Measurements from ENCODE around the gene LPIN1. TPM values are rescaled to one million over a fixed set of nuclear protein-coding genes. Genes with fewer than 3 reads are reported as not detected.

Gene LPIN1
- total and polyA plus RNA-seq, 2 donors (not counting 1 experiment from before 2014, with no cell fraction given): 36.3 to 99.1 TPM

- peak overlapping the region; percentile 1 for H3K9ac ChIP-seq (ENCODE audit: low read length)
Measured at GRCh38 chr2:11744631-11745394, 1.6 kb upstream of the LPIN1 start.

More at GRCh38 chr2:11744631-11745394, 1.6 kb upstream of the LPIN1 start:
- Histone ChIP-seq H4K20me1 (ENCODE audit: control insufficient read depth, insufficient read depth, low read length, poor library complexity, severe bottlenecking) (peaks cover 23% of the 10 kb centered on the region), H3K9me3 (ENCODE audit: control extremely low read depth in 1 of 3, control insufficient read depth in 2 of 3, insufficient read depth in 1 of 3, low read length in 2 of 3) (no peaks in the 10 kb centered on the region), H3K36me3 (replicated peaks in 1 of 2; ENCODE audit: control extremely low read depth in 1 of 2, control insufficient read depth in 1 of 2, extremely low read depth in 1 of 2, insufficient read depth in 2 of 2, low read length in 1 of 2) (no peaks in the 10 kb centered on the region), H3K4me1 (ENCODE audit: control insufficient read depth in 2 of 2, insufficient read depth in 2 of 2, low read length in 2 of 2) (peaks cover 45 to 60% of the 10 kb centered on the region in 2 donors), H3K4me2 (replicated peaks; ENCODE audit: low read depth, low read length, poor library complexity, severe bottlenecking) (peak overlapping the region; percentile 43), H3K4me3 (ENCODE audit: control extremely low read depth in 1 of 5, extremely low read depth in 1 of 5, insufficient read depth in 1 of 5, low read depth in 2 of 5, low read length in 4 of 5) (no peak overlapping the region), H3K27me3 (replicated peaks in 1 of 4; ENCODE audit: control extremely low read depth in 1 of 4, control insufficient read depth in 3 of 4, insufficient read depth in 4 of 4, low read length in 3 of 4) (no peaks in the 10 kb centered on the region), H2AFZ (ENCODE audit: insufficient read depth, low read depth, low read length, poor library complexity, severe bottlenecking) (peak overlapping the region; percentile 26), H3K79me2 (ENCODE audit: control insufficient read depth, insufficient read depth, low read length) (peaks cover 55% of the 10 kb centered on the region), H3K27ac (ENCODE audit: low read length in 2 of 2) (no peak overlapping the region)
- POLR2A ChIA-PET: interaction anchor here (1.6 kb wide), 1 partner anchor 9 kb away, joined by 7 read pairs; no protein-coding TSS in a partner anchor
- peaks cover 57% of the 10 kb centered on the region for H3K4me1 Mint-ChIP-seq
- ATAC-seq (ENCODE audit: low read depth) (no peak), DNase-seq (peak; percentile 65)
- TF ChIP-seq, protein P1, sequence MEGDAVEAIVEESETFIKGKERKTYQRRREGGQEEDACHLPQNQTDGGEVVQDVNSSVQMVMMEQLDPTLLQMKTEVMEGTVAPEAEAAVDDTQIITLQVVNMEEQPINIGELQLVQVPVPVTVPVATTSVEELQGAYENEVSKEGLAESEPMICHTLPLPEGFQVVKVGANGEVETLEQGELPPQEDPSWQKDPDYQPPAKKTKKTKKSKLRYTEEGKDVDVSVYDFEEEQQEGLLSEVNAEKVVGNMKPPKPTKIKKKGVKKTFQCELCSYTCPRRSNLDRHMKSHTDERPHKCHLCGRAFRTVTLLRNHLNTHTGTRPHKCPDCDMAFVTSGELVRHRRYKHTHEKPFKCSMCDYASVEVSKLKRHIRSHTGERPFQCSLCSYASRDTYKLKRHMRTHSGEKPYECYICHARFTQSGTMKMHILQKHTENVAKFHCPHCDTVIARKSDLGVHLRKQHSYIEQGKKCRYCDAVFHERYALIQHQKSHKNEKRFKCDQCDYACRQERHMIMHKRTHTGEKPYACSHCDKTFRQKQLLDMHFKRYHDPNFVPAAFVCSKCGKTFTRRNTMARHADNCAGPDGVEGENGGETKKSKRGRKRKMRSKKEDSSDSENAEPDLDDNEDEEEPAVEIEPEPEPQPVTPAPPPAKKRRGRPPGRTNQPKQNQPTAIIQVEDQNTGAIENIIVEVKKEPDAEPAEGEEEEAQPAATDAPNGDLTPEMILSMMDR (IDR thresholded peaks at IDR 0.05): peak; percentile 28
- TF ChIP-seq EZH2 (IDR thresholded peaks at IDR 0.05; ENCODE audit: borderline replicate concordance, insufficient read depth, low read depth, low read length, poor library complexity, severe bottlenecking): no peak
- no peaks in the 10 kb centered on the region for H3K27me3 Mint-ChIP-seq
- no peaks in the 10 kb centered on the region for H3K9me3 Mint-ChIP-seq (ENCODE audit: insufficient read depth)
- intact Hi-C loops (cut with micrococcal nuclease): loop anchor here (1.0 kb wide), 1 partner anchor 8 kb away; no protein-coding TSS in a partner anchor
- peak overlapping the region; percentile 84 for H3K4me3 Mint-ChIP-seq
- CTCF ChIA-PET: interaction anchor here (0.6 to 24.5 kb wide), 10 partner anchors 8 to 982 kb away, joined by 3 to 411 read pairs (median 4); no protein-coding TSS in a partner anchor
- WGBS (ENCODE audit: insufficient coverage): 57% methylated on average over 13 of the region's 14 CpGs
- peak overlapping the region; percentile 63 for H3K27ac Mint-ChIP-seq

All from B cell (primary cell).